Subcutaneous adipose tissue (tissue), 4 donors: ENCODE results near the gene PSME1. TPM values are rescaled to one million over a fixed set of nuclear protein-coding genes. Genes with fewer than 3 reads are reported as not detected.

Experiments
- total RNA-seq, 4 donors: library from RNA; depleted of rRNA; stranded (reverse); fragments of >200 nt; gene quantifications; one replicate each; pipeline ENCODE4 v1.1.0, GENCODE V29; 2016
- TF ChIP-seq, protein P1 (sequence below): fragments of 450-650 bp; IDR thresholded peaks from one replicate; pipeline ENCODE4 v1.5.1; 2016; ENCODE audit warnings: low read depth, mild to moderate bottlenecking, control low read depth, antibody characterized with exemption, moderate library complexity

The PSME1 gene
- total RNA-seq, 4 donors from 2014 or later: 89.6 to 110 (median 99.7) TPM

DNA sequence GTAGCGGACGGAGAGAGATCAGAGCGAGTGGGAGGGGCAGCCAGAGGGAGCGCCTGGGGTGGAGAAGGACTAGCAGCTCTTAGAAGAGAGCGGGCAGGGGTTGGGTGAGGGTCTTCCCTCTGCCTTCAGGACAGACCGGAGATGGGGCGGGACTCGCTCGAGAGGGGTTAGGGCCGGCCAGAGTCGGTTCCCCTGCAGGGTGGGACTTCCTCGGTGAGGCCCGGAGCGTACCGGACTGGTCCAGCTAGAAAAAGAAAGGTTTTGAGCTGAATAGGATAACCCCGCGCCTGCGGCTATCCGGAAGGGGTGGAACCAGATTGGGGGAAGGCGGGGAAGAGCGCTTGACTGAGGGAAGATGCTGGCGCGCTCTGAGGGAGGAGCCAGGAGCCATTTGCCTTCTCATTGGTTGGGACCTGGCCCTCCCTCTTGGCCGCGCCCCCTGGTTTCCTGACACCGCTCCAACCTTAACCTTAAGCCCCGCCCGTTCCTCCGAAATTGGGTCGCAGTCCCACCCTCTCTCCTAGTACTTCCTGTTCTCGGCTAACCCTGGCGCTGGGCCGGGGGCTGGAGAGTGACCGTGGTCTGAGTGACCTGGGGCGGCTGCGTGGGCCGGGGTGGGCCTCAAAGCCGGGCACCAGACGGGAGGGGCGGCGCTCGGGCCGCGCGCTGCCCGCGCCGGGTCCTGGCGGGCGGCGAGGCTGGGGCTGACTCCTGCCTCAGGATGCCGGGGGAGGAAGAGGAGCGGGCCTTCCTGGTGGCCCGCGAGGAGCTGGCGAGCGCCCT, 11.2 kb downstream of the PSME1 start, which contains the start of gene RNF31:
RNF31 (plus strand) TSS at position 521 of the 783 bp plus-strand sequence; CDS start at position 722, 201 bp downstream.
- TF ChIP-seq, protein P1, sequence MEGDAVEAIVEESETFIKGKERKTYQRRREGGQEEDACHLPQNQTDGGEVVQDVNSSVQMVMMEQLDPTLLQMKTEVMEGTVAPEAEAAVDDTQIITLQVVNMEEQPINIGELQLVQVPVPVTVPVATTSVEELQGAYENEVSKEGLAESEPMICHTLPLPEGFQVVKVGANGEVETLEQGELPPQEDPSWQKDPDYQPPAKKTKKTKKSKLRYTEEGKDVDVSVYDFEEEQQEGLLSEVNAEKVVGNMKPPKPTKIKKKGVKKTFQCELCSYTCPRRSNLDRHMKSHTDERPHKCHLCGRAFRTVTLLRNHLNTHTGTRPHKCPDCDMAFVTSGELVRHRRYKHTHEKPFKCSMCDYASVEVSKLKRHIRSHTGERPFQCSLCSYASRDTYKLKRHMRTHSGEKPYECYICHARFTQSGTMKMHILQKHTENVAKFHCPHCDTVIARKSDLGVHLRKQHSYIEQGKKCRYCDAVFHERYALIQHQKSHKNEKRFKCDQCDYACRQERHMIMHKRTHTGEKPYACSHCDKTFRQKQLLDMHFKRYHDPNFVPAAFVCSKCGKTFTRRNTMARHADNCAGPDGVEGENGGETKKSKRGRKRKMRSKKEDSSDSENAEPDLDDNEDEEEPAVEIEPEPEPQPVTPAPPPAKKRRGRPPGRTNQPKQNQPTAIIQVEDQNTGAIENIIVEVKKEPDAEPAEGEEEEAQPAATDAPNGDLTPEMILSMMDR: no peak

DNA sequence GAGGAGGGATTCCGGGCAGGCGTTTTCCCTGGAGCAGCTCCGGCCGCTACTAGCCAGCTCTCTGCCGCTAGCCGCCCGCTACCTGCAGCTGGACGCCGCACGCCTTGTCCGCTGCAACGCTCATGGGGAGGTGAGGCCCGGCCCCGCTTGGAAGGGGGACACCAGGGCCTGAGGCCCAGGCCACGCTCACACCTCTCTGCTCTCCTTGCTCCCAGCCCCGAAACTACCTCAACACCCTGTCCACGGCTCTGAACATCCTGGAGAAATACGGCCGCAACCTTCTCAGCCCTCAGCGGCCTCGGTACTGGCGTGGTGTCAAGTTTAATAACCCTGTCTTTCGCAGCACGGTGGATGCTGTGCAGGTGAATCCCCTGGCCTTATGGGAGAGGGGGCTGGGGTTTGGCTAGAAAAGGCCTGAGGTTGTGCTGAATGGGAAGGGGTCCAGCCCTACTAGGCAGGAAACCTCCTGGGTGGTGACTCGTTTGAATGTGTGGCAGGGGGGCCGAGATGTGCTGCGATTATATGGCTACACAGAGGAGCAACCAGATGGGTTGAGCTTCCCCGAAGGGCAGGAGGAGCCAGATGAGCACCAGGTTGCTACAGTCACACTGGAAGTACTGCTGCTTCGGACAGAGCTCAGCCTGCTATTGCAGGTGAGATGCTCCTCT, 11.9 kb downstream of the PSME1 start:
- TF ChIP-seq, protein P1: no peak

DNA sequence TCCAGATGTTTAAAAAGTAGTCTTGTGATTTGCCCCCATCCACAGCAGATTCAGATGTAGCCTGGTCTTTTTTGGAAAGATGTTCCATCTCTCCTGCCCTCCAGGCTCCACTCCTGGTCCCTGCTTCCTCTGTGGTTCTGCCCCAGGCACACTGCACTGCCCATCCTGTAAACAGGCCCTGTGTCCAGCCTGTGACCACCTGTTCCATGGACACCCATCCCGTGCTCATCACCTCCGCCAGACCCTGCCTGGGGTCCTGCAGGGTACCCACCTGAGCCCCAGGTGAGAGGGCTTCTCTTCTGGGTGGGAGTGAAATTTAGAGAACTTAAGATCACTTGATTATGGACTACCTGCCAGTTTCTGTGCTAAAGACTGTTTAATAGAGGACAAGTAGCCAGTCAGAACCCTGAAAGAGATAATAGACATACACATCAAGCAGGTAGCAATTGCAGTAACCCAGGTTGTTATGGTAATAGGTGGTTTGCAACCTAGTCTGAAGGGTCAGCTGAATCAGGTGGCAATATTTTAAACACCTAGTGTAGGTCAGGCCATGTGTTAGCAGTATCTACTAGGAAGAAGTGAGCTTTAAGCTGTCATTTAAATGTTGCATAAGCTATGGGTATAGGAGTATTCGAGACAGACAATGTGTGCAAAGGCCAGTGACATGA, 13.4 kb downstream of the PSME1 start:
- TF ChIP-seq, protein P1: no peak

DNA sequence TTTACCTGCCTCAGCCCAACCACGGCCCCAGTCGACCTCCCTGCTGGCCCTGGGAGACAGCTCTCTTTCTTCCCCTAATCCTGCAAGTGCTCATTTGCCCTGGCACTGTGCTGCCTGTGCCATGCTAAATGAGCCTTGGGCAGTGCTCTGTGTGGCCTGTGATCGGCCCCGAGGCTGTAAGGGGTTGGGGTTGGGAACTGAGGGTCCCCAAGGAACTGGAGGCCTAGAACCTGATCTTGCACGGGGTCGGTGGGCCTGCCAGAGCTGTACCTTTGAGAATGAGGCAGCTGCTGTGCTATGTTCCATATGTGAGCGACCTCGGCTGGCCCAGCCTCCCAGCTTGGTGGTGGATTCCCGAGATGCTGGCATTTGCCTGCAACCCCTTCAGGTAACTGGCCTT, 14.1 kb downstream of the PSME1 start:
- TF ChIP-seq, protein P1: no peak

DNA sequence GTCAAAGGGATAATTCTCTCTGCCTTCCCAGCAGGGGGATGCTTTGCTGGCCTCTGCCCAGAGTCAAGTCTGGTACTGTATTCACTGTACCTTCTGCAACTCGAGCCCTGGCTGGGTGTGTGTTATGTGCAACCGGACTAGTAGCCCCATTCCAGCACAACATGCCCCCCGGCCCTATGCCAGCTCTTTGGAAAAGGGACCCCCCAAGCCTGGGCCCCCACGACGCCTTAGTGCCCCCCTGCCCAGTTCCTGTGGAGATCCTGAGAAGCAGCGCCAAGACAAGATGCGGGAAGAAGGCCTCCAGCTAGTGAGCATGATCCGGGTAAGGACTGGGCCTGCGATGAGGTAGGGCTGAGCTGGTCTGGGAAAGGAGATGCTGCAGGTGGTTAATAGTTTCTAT, 14.6 kb downstream of the PSME1 start:
- TF ChIP-seq, protein P1: no peak

DNA sequence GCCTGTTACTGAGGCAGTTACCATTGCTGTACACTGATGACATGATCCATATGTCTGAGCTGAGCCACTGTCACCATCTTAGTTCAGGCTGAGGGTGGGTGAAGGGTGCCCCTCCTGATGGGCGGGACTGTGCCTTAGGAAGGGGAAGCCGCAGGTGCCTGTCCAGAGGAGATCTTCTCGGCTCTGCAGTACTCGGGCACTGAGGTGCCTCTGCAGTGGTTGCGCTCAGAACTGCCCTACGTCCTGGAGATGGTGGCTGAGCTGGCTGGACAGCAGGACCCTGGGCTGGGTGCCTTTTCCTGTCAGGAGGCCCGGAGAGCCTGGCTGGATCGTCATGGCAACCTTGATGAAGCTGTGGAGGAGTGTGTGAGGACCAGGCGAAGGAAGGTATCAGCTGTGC, 15.0 kb downstream of the PSME1 start:
- TF ChIP-seq, protein P1: no peak
